ENCODE data around the gene EMC10.
"Not testable (repeated sequence)": the region's sequence is repeated elsewhere in the genome, so short reads cannot be mapped to it uniquely, and the experiment has no call there.

Gene EMC10

DNA sequence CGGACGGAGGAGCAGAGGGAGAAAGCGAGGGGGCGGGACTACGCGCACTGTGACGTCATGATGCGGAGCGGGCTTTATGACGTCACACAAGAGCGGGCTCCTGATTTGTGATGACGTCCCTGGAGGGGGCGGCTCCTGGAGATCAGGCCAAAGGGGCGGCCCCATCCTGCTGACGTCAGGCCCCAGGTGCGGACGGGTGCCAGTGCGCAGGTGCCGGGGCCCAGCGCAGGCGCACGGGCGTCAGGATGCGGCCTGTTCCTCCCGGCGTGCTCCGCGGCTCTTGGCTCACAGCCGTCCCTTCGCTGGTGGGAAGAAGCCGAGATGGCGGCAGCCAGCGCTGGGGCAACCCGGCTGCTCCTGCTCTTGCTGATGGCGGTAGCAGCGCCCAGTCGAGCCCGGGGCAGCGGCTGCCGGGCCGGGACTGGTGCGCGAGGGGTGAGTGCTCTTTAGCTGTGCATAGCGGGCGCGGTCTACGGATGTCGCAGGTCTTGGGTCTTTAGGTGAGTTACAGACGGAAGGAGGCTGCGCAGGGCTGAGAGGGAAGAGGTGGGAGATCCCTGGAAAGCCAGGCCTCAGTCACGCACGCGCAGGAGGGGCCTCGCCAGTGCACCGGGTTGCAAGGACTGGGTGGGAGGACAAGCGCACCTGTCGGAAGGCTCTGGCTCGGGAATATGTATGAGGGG lies at the start of gene EMC10, which contains the start of gene GARIN5A:
Gene EMC10 (plus strand): TSS at position 284 of the 683 bp plus-strand sequence. CDS start 38 bp downstream, at position 322.
Gene GARIN5A (minus strand): TSS at position 625 of the 683 bp plus-strand sequence. CDS start 460 bp downstream, at position 165.
- peak; percentile 74 to 93 (median 87) for DNase-seq (ENCODE audit: low read depth in 4 of 4, low spot score in 1 of 4)

DNA sequence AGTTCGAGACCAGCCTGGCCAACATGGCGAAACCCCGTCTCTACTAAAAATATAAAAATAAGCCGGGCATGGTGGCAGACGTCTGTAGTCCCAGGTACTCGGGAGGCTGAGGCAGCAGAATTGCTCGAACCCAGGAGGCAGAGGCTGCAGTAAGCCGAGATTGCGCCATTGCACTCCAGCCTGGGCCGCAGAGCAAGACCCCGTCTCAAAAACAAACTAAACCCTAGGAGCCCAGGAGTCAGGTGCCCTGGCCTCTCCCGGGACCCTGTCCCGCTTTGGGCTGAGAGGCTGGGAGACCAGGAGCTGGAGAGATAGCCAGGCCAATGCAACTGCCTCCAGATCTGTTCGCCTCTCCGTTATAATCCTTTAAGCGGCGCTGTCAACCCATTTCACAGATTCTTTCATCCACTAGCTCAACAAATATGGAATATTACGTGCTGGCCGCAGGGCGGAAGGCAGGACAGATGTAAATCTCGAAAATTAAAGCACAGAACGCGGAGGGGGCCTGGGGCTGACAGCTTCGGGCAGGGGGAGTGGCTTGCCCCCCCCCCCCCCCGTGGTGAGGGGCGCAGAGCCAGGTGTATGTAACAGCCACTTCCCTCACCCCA lies 48.9 kb upstream of the EMC10 start:
- no peak for DNase-seq (ENCODE audit: low read depth in 4 of 4, low spot score in 1 of 4)

DNA sequence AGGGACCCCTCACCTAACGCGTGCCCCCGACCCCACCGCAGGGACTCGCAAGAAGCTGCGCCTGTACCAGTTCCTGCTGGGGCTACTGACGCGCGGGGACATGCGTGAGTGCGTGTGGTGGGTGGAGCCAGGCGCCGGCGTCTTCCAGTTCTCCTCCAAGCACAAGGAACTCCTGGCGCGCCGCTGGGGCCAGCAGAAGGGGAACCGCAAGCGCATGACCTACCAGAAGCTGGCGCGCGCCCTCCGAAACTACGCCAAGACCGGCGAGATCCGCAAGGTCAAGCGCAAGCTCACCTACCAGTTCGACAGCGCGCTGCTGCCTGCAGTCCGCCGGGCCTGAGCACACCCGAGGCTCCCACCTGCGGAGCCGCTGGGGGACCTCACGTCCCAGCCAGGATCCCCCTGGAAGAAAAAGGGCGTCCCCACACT lies 48.3 kb upstream of the EMC10 start:
- peak in 1 of 4 experiments; percentile 37 for DNase-seq (ENCODE audit: low read depth in 4 of 4, low spot score in 1 of 4)

DNA sequence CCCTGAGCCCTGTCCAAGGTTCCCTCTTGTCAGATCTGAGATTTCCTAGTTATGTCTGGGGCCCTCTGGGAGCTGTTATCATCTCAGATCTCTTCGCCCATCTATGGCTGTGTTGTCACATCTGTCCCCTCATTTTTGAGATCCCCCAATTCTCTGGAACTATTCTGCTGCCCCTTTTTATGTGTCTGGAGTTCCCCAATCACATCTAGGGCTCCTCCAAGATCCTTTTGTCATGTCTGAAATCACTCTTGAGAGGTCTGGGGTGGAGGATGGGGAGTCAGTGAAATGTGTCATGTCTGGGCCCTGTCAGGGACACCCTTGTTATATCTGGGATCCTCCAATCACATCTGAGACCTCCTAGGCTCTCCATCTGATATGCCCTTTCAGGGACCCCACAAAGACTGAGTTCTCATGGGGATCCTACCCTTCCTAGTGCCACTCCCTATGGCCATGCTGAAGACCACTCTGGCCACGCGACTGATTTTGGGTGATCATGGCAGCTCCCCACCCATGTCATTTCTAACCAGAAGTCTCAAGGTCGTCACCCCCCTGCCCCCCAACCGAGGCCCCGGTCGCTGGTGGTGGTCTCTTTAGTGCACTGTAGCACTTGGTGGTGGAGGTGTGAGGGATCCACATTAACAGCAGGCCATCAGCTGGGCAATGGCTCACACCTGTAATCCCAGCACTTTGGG lies 47.4 kb upstream of the EMC10 start:
- no peak for DNase-seq (ENCODE audit: low read depth in 4 of 4, low spot score in 1 of 4)

DNA sequence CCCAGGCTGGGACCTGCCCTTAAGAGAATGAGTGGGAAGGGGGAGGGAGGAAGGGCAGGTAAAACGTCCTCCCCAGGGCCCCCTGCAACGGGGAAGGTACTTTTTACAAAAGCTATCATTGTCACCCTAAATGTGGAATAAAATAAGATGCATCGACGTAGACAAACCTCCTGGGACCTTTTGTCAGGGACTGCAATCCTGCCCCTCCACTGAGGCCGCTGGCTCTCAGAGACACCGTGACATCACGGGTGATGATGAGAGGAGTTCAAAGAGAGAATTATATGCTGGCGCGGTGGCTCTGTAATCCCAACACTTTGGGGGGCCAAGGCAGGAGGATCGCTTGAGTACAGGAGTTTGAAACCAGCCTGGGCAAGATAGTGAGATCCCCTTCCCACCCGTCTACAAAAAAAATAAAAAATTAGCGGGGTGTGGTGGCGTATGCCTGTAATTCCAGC lies 45.4 kb upstream of the EMC10 start:
- DNase-seq (ENCODE audit: low read depth in 4 of 4, low spot score in 1 of 4), result no peak

DNA sequence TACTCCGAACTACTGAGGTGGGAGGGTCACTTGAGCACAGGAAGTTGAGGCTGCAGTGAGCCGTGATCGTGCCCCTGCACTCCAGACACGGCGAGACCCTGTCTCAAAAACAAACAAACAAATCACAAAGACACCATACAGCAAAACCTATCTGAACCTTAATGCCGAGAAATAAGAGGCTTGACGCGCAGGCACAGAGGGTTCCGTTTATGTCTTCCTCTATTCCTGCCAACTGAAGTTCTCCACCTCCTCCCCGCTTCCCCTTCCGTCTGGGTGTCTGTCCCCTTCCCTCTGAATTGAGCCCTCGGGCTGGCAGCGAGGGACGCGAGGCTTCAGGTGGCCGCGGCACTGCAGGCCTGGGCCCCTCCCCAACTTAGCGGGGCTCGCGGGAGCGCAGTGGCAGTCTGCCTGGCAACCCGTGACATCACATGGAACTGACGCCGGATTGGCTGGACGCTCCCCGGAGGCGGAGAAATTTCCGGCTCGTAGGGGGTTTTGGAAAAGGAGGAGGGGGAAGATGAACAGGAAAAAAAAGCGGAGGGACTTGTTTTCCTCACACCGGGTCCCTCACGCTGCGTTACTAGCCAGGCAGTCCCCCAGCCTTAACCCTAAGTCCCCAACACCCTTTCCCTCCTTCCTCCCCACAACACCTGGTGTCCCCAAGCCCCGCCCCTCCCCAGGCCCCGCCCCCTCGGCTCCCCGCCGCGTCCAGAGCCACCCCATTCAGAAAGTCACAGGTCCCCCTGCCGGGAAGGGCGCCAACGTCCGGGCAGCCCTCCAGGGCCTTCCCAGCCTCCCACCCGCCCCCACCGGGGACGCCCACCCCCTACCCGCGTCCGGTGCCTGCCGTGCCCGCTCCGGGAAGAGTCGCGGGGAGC lies 44.7 kb upstream of the EMC10 start:
- peak; percentile 70 to 82 (median 78) for DNase-seq (ENCODE audit: low read depth in 4 of 4, low spot score in 1 of 4)

DNA sequence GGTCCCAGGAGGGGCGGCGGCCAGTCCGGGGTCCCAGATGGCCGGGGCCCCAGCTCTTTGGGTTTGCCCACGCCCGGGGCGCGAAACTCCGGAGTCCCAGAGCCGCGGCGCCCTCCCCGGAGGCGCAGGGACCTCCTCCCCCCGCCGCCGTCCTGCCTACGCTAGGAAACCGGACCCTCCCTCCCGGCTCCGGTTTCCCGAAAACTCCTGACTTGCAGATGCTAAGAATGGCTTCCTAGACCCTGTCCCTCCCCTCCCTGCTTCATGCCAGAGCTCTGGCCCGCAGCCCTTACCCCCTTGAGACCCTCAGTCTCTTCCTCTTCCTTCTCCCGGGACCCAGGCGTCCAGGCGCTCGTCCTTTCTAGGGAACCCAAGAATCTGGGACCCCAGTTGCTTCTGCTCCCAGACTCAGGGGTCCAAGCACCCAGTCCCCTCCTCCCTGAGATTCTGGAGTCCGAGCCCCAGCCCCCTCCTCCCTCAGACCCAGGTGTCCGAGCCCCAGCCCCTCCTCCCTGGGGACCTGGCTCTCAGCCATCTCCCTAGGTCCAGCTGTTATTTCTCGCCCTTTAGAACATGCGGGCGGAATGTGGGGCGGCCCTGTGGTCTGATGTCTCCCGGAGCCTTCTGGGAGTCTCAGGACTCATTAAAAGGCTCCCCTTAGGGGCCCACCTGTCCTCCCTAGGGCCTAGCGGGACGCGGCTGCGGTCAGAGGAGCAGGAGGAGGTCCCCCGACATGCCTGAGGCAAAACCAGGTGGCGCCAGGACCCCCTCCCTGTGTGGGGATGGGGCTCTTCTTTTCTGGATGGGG lies 43.9 kb upstream of the EMC10 start, which contains the start of gene MYBPC2:
Gene MYBPC2 (plus strand): TSS at position 672 of the 808 bp plus-strand sequence. CDS start 62 bp downstream, at position 734.
- DNase-seq (ENCODE audit: low read depth in 4 of 4, low spot score in 1 of 4), result no peak

DNA sequence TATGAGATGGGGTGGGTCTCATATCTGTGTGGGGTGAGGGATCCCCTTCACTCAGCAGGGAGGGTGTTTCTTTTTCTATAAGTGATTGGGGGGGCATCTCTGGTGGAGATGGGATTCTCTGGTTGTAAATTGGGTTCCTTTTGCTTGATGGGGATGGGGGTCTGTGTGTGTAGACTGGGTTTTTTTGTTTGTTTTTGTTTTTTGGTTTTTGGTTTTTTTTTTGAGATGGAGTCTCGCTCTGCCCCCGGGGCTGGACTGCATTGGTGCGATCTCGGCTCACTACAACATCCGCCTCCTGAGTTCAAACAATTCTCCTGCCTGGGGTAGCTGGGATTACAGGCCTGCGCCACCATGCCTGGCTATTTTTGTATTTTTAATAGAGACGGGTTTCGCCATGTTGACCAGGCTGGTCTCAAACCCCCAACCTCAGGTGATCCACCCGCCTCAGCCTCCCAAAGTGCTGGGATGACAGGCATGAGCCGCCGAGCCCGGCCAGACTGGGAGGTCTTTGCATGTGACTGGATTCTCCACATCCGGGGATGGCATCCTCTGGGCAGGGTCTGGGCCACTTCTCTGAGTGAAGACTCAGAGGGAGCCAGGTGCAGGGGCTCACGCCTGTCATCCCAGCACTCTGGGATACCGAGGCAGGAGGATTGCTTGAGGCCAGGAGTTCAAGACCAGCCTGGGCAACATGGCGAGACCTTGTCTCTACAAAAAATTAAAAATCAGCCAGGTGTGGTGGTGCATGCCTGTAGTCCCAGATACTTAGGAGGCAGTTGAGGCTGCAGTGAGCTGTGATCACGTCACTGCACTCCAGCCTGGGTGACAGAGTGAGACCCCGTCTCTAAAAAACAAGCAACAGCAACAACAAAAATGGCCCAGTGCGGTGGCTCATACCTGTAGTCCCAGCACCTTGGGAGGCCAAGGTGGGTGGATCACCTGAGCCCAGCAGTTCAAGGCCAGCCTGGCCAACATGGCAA lies 42.8 kb upstream of the EMC10 start:
- no peak for DNase-seq (ENCODE audit: low read depth in 4 of 4, low spot score in 1 of 4)

DNA sequence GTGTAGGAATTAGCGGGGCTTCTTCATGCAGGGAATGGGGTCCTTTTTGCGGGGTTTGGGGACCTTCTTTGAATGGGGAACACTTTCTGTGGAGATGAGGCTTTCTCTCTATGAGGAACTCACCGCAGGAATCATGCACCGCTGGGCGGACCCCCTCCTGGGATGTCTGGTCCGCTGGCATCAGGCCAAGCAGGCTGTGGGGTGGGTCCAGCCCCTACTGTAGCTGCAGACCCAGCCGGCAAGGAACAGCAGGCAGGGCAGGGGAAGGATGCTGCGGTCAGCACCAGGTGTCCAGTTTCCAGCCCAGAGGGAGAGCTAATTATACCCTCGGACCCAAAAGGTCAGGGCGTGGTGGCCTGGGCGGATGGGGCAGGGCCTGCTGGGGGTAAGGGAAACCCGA lies 41.8 kb upstream of the EMC10 start:
- DNase-seq (ENCODE audit: low read depth in 4 of 4, low spot score in 1 of 4), result no peak

DNA sequence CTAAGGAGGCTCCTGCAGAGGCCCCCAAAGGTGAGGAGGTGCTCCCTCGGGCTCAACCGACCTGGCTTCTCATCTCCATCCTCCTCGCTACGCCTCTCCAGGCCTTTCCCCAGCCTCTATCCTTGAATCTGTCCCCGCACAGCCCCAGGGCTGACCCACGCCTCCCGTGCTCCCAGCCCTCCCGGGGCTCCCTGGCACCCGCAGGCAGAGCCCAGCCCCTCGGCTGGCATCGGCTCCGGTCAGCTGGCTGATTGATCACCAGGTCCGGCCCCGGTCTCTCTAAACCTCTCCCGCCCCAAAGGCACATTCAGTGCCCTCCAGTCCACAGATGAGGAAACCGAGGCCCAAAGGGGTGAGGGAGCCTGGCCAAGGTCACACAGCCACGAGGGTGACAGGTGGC lies 41.1 kb upstream of the EMC10 start:
- no peak for DNase-seq (ENCODE audit: low read depth in 4 of 4, low spot score in 1 of 4)

DNA sequence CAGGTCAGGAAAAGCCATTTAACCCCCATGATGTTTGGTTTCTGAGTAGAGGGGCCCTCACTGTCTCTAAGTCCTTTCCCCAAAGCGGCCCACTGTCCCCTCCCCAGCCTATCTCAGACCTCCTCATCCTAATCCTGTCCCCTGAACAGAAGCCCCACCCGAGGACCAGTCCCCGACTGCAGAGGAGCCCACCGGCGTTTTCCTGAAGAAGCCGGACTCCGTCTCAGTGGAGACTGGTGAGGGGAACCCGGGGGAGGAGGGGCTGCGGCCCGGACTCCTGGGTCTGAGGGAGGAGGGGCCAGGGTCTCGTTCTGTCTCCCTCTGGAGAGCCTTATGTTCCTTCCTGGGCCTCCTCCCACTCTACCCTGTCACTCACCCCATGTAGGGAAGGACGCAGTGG lies 40.7 kb upstream of the EMC10 start:
- no peak for DNase-seq (ENCODE audit: low read depth in 4 of 4, low spot score in 1 of 4)

DNA sequence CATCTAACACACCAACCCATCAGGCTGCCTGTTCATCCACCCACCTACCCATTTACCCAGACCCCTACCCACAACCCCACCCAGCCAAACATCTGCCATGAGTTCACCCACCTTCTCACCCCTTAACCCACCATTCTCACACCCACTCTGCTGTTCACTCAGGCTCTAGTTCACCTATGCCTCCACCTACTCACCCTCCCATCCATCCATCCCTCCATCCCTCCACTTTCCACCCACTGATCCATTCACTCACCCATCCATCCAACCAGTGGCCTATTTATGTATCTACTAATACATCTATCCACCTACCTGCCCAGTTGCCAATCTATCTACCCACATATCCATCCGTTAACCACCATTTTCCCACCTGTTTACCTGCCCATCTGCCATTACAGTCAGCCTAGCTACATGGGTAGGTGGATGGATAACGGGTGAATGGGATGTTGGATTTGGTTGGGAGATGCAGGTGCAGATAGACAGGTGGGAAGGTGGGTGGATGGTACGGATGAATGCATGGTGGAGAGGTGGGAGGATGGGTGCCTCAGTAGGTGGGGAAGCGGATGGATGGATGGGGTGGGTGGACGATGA lies 38.4 kb upstream of the EMC10 start:
- DNase-seq (ENCODE audit: low read depth in 4 of 4, low spot score in 1 of 4), result no peak

DNA sequence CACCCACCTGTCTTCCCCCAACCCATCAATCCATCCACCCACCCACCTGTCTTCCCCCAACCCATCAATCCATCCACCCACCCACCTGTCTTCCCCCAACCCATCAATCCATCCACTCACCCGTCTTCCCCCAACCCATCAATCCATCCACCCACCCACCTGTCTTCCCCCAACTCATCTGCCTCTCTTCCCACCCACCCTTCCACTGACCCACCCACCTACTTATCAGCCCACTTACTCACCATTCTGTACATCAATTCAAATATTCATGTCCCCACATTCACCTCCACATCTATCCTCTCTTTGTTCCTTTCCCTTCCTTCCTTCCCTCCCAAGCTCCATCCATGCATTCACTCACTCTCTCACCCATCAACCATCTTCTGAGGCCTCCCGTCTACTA lies 37.2 kb upstream of the EMC10 start:
- DNase-seq (ENCODE audit: low read depth in 4 of 4, low spot score in 1 of 4), result not testable (repeated sequence)

DNA sequence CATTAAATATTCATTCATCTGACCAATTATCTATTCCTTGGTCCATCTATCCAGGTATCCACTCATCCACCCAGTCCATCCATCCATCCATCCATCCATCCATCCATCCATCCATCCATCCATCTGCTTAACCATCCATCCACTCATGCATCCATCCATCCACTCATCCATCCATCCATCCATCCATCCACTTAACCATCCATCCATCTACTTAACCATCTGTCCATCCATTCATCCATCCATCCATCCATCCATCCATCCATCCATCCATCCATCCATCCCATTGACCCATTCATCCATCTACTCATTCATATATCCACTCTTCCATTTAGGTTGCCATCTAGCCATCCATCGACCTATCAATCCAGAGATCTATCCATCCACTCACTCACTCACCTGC lies 32.2 kb upstream of the EMC10 start:
- DNase-seq (ENCODE audit: low read depth in 4 of 4, low spot score in 1 of 4), result no peak

DNA sequence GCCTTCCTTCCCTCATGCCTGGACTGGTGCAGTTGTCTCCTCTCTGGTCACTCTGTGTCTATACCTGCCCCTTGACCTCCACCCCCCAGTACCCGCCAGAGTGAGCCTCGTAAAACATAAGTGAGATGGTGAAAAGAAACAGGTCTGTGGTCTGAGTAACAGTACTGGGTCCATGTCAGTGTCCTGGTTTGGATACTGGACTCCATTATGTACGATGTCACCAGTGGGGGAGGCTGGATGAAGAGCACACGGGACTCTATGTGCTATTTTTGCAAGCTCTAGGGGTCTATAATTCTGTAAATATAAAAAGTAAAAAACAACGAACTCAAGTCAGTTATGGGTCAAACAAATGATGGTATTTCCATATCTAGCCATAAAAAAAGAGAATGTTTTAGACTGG lies 29.3 kb upstream of the EMC10 start:
- no peak for DNase-seq (ENCODE audit: low read depth in 4 of 4, low spot score in 1 of 4)

DNA sequence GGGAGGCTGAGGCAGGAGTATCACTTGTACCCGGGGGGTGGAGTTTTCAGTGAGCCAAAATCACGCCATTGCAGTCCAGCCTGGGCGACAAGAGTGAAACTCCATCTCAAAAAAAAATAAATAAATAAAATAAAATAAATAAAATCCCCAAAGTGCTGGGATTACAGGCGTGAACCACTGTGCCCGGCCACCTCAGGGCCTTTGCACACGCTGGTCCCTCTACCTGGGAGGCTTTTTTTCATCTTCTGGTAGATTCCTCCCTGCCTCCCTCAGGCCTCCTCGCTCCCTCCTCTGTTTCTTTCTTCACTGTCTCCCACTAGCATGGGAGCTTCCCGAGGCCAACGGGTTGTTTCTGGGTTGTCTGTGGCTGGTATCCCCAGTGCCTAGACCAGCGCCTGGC lies 28.6 kb upstream of the EMC10 start:
- no peak for DNase-seq (ENCODE audit: low read depth in 4 of 4, low spot score in 1 of 4)

DNA sequence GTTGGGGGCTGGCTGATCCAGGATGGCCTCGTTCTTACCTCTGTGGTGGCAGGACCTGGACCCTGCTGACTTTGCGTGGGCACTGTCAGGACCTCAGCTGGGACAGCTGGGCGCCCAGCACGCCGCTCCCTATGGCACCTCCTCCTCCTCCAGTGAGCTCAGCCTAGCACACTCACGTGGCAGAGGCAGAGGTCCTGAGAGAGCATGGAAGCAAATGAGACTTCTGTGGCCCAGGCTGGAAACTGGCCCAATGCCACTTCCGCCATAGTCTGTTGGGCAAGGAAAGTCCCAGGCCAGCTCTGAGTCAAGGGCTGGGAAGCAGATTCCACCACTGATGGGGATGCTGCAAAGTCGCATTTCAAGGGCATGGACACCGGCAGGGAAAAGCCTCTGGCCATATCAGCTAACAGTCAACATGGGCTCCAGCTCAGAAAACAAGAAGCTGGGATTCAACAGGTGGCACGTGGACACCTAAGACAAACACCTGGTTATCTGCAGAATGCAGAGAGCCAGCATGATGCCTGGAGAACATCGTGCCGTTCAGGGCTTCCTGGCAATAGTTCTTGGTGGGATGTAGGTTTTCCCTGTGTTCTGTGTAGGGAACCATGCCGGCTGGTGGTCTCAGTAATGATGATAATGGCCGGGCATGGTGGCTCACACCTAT lies 26.9 kb upstream of the EMC10 start:
- no peak for DNase-seq (ENCODE audit: low read depth in 4 of 4, low spot score in 1 of 4)

Data from stimulated activated CD4-positive, alpha-beta T cell treated with anti-CD3 and anti-CD28 coated beads, Interleukin-1b, Interleukin-23, amount 100 ng/mL, for 24 hours (primary cell).